HG02571 (cell line): Measurements from ENCODE around the gene ALKBH7.

Experiments used
- ATAC-seq: cut with Tn5 transposase; IDR thresholded peaks from one replicate; pipeline ENCODE4 v1.9.1; 2021; ENCODE audit warnings: mild to moderate bottlenecking, moderate library complexity; ENCODE audit not compliant: unreplicated experiment

Gene ALKBH7

DNA sequence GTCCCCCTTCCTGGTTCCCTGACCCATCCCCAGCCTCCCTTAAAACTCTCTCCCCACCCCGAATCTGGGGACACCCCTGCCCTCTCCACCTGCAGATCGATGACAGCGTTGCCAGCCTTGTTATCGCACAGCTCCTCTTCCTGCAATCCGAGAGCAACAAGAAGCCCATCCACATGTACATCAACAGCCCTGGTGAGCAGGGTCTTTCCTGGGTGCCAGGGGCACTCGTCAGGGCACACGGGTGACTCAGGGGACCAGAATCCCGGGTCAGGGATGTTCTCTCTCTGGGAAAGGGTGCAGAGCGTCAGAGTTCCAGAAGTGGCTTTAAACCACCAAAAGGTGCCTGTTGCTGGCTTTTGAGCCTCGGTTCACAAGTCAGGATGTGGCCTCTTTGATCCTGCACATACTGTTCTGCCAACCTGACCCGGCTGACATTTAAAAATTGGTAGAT lies 10.2 kb upstream of the ALKBH7 start:
- ATAC-seq, result no peak

DNA sequence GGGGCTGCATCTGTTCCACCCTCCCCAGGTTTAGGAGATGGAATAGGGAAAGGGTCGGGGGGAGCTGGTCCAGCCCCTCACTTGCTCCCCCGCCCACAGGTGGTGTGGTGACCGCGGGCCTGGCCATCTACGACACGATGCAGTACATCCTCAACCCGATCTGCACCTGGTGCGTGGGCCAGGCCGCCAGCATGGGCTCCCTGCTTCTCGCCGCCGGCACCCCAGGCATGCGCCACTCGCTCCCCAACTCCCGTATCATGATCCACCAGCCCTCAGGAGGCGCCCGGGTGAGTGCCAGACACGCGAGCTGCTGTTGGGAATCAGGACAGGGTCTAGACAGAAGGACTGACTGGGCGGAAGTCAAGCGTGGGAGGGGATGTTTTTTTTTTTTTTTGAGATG lies 8.2 kb upstream of the ALKBH7 start:
- no peak for ATAC-seq

DNA sequence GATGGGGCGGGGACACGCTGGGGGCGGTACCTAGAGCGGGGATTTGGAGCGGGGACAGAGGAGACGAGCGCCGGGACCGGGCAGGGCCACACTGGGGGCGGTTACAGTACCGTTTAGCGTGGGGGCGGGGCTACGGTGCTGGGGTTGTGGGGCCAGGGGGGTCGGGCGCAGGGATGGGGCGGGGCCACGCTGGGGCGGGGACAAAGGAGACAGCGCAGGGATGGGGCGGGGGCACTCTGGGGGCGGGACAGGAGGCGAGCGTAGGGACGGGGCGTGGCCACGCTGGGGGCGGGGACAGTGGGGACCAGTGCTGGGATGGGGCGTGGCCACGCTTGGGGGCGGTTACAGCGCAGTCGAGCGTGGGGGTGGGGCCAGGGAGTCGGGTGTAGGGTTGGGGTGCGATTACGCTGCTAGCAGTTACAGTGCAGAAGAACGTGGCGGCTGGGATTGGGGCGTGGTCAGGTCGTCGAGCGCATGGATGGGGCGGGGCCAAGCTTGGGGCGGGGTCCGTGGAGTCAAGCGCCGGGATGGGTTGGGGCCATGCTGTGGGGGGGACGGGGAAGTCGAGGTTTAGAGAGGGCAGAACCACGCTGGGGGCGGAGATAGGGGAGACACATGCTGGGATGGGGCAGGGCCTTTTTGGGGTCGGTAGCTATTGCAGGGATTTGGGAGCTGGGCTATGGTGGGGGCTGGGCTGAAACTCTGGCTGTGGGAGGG lies 660 bp downstream of the ALKBH7 start:
- peak; percentile 44 for ATAC-seq

DNA sequence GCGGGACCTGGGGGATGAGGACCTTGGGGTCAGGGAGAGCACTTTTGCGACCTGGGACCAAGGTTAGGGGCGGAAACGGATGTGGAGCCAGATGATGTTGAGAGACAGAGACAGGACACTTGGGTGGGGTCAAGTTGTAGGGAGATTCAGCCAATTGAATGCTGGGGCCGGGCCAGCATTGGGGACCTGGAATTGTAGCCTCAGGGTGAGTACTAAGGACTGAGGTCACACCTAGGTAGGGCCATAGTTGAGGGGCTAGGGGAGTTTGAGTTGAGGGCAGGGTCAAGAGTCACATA lies 1.2 kb downstream of the ALKBH7 start:
- no peak for ATAC-seq

DNA sequence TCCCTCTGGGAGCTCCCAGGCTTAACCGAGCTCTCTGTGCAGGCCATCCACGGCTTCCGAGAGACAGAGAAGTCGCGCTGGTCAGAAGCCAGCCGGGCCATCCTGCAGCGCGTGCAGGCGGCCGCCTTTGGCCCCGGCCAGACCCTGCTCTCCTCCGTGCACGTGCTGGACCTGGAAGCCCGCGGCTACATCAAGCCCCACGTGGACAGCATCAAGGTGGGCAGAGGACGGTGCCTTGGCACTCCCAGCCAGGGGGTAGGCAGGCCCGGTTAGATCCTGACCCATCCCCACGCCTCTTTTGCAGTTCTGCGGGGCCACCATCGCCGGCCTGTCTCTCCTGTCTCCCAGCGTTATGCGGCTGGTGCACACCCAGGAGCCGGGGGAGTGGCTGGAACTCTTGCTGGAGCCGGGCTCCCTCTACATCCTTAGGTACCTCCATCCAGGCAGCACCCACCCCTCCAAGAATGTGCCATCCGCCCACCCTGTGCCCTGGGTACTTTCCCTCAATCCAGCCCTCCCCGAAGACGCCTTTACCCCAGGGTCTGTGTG lies 1.6 kb downstream of the ALKBH7 start:
- no peak for ATAC-seq

DNA sequence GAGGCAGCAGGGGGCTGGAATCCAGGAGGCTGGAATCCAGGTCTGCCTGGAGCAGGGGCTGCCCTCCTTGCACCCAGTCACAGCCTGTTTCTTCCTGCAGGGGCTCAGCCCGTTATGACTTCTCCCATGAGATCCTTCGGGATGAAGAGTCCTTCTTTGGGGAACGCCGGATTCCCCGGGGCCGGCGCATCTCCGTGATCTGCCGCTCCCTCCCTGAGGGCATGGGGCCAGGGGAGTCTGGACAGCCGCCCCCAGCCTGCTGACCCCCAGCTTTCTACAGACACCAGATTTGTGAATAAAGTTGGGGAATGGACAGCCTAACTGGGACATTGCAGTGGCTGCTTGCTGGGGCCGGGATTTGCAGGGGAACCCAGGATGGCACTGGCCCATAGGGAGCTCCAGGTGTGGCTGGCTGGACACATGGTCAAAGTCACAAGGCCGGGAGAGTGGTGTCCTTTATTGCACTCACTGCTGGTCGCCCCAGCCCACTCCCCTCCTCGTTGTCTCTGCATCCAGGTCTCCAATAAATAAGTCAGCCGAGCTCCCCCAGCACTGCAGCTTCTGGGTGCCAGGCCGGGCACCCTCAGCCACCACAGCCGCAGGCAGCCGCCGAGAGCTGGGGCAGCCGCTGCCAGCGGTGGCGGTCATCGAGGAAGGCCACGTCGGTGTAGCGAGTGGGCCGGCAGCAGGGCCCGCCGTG lies 2.3 kb downstream of the ALKBH7 start:
- no peak for ATAC-seq

DNA sequence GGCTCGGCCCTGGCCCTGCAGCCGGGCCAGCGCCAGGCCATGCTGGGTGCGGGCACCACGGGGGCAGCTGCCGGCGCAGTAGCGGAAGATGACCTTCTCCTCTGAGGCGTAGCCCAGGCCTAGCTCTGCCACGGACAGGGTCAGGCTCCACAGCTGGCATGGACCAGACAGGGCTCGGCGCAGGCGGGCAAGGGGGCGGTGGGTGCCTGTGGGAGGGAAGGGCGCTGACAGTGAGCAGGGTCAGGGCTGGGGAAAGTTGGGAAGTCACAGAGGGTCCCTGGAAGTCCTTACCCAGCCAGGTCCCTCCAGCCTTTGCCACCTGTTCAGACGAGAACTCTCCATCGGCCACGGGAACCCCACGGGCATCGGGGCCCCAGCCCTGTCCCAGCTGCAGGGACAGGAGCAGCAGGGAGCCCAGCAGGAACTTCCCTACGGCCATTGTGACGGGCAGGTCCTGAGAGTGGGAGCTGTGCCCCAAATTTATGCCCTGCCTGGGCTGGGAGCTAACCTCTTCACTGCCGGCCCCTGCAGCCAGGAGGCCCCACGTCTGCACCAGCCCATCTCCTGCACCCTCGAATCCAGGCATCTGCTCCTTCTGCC lies 2.9 kb downstream of the ALKBH7 start, which contains the start of gene PSPN:
Gene PSPN, minus strand, starts transcription at position 523 of the 600 bp plus-strand sequence. Its CDS starts 84 bp downstream, at position 439.
- no peak for ATAC-seq

DNA sequence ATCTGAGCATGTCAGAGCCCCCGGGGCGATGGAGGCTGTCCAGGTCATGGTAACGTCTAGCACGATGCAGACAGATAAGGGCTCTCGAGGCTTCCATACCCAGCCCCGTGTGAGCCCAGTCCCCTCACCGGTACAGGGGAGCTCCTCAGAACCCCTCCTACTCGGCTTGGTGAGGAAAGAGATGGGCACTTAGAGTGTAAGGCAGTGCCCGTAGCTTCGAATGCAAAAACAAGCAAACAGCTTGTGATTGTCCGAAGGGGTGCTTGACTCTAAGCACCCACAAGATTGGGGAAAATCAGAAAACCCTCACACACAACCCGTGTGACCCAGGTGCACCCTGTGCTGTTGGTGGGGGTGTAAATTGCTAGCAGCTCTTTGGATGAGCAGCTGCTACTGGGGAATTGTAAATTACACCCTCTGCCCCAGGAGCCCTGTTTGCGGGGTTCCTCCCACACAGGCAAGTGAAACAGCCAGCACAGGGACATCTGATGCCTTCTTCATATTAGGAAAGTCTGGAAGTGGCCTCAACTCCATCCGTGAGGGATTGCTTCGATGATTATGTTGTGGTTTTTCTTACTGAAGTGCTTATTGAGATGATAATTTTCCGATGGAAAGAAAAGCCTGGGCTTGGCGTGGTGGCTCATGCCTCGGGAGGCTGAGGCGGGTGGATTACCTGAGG lies 4.1 kb downstream of the ALKBH7 start:
- ATAC-seq, result no peak

DNA sequence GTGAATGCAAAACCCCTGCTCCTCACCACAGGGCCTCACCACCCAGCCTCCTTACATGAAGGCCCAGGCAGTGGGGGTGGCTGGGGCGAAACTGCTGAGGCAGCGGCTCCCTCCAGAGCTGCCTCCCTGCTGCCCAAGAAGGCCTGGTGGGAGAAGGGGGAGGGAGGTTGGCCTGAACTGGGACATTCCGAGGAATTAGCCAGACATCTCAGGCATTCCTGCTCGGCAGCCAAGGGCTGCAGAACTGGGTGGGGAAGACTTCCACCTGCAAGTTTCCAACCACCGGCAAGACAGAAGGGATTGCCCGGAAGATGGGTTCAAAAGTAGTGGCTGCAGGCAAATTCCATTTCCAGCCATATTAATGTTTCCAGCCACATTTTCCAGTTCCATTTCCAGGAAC lies 5.4 kb downstream of the ALKBH7 start:
- ATAC-seq, result no peak

DNA sequence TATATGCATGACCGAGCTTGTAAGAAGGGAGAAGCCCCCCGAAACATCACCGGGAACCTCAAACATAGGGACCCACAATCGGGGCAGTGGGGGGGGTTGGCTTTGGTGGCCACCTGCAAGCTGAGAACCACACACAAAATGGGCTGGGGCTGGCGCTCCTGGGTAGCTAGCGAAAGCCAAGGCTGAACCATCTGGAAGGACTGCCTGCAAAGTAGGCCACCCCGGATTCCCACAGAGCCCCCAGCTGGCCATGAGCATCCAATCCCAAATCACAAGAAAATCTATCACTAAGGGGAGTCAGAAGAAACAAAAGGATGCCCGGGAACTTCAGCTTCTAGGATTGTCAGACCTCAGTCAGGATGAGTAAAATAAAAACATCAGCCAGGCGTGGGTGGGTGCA lies 5.9 kb downstream of the ALKBH7 start:
- no peak for ATAC-seq

DNA sequence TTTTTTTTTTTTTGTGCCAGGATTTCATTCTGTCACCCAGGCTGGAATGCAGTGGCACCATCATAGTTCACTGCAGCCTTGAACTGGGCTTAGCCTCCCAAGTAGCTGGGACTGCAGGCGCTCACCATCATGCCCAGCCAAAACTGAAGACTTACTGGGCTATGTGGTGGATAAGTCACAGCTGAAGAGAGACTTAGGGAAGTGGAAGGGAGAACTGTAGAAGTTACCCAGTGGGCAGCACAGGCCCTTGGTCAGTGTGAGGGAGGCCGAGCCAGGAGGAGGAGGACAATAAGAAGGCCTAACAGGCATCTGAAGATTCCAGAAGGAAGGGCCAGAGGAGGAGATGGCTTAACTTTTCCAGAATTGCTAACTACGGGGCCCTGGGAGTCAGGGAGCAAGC lies 7.2 kb downstream of the ALKBH7 start:
- ATAC-seq, result no peak

DNA sequence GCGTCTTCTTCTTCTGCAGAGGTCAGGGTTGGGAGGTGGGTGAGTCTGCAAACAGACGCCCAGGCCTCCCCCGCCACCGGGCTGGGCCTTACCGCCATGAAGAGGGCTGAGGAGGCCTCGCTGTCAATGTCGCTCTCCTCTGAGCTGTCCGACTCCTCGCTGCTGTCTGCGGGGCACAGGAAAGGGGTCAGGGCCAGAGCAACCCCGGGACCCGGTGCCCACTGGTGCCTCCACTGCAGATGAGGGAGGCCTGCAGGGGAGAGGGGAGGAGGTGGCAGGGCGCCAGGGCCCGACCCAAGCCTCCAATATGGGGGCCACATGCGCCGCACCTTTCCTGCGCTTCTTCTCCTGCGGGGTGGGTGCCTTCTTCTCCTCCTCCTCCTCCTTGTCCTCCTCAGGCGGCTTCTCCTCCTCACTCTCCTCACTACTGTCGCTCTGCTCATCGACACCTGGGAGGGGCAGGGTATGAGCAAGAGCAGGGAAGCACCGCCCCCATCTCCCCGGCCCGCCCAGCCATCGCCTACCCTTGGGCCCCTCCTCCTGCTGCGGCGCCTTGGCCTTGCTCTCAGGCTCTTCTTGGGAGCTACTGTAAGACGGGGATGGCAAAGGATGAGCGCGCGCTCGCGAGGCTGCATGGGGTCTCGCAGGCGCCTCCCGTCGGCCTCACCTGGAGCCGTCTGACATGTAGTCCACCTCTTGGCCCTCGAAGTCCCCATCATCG lies 8.6 kb downstream of the ALKBH7 start:
- ATAC-seq, result no peak

DNA sequence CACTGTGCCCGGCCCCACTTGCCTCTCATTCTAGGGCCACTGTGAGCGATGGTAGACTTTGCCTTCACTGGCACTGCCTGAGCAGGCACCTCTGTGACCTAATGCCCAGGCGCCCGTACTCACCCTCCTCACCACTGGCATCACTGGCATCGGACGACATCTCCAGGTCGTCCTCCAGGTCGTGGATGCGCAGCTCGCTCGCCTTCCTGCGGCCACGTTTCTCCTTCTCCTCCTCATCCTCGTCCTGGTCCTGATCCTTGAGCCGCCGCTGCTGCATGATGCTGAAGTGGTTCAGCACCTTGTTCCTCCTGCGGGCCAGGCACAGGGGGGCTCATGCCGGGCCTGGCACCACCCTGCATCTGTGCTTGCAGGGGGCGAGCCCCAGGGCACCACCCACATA lies 10.6 kb downstream of the ALKBH7 start:
- no peak for ATAC-seq

DNA sequence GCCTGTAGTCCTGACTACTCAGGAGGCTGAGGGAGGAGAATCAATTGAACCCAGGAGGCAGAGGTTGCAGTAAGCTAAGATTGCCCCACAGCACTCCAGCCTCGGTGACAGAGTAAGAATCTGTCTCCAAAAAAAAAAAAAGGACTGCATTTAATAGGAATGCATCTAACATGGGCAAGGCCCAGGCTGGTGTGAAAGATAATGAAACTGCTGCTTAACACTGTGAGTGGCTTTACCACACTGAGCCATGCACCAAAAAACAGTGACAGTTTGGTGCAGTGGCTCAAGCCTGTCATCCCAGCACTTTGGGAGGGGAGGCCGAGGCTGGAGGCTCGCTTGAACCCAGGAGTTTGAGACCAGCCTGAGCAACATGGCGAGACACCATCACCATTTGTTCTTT lies 11.8 kb downstream of the ALKBH7 start:
- ATAC-seq, result no peak

DNA sequence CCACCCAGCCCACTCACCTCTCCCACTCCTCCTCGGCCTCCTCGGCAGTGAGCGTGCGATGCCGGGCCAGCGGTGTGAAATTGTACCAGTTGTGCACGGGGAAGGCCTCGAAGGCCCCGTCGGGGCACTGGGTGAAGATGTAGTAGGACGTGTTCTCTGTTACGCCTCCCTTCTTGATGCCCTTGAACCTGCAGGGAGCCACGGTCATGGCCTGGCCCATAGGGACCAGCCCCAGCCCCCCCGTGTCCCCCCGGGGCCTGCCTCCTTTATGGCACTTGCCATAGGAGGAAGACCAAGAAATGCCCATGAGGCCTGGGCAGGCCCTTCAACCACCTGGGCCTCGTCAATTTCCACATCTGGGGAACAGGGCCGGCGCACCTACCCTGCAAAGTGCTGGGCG lies 14.8 kb downstream of the ALKBH7 start:
- no peak for ATAC-seq

DNA sequence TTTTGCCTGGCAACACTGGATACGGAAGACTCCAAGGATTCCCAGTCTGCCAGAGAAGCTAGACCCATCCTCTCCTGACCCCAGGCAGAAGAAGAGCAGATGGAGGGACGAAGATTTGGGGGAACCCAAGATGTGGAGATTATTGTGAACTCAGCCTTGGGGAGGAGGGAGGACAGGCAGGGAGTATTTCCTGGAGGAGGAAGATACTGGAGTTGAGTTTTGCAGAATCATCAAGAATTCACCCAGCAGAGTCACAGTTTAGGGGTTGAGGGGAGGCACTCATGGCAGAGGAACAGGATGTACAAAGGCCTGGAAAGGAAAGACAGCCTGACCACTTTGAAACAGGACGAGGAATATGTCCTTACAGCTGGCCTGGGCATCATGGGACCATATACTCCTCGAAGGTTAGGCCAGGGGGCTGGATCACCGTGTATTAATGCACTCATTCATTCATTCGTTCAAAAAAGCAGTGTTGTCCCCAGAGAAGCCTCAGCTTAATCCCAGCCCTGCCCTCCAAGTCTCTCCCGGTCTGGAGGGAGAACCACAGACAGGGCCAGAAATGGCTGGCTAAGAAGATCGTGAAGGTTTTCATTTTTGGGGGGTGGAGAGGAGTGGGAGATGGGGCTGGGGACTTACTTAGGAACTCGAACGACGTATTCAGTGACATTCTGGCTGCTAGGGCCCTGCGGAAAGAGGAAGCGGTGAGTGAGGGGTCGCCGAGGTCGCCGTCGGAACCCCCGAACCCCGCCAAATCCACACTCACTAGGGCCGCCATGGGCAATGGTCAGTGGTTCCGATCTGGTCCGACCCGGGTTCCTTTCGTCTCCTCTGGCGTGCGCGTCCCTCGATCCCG lies 19.9 kb downstream of the ALKBH7 start:
- ATAC-seq, result no peak

DNA sequence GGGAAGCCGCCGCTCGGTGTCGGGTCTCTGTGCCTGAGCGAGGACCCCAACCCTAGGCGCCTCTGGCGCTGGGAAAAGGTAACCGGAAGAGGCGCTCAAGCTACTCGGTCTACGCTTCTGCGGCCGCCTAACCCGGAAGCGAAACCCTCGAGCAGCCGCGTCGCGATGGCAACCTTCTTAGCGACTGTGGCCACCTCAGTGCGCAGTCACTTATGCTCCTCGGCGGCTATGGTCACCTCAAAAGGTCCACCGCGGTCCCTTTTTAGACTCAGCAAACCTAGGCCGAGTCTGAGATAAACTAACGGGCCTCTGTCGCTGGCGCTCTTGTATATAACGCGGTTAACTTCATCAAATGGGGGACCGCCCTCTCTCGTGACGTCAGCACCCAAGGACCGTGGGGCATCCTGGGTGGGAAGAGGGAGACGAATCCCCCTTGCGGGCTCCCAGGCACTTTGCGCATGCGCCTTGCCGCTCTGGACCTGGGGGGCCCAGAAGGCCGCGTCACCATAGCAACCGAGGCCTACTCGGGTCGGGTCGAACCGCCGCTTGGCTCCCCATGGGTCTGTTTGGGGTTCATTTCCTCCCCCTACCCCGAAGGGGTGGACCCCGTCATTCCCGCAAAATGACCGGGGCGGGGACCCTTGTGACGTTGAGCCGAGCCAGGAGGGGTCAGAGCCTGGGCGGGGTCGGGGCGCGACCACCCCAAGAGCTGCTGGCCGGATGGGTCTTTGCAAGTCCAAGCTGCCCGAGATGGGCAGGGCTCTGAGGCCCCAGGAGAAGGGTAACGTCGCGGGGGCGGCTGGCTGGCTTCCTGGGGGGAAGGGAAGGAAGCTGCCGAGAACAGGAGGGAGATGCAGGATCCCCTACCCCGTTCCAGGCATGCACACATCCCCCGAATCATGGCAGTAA lies 20.7 kb downstream of the ALKBH7 start, which contains the start of gene GTF2F1:
Gene GTF2F1, minus strand, starts transcription at position 91 of the 909 bp plus-strand sequence. CDS start 169 bp downstream, outside the sequence.
- peak; percentile 74 for ATAC-seq

DNA sequence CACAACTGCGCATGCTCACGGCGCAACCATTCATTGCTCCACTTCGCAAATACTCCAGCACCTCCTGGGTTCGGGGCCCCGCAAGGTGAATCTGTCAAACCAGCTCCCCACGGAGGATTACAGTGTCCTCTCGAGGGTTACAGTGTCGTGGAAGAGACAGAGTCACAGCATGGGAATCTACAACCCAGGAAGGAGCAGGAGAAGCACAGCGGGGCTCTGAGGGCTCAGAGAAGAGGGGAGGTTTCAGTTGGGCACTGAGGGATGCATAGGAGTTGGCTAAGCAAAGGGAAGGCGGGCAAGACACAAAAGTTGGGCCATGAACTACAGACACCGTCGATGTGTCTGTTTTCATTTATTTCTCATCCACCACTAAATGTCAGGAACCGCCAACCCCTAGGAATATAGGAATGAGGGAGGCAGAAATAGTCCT lies 21.4 kb downstream of the ALKBH7 start:
- no peak for ATAC-seq

DNA sequence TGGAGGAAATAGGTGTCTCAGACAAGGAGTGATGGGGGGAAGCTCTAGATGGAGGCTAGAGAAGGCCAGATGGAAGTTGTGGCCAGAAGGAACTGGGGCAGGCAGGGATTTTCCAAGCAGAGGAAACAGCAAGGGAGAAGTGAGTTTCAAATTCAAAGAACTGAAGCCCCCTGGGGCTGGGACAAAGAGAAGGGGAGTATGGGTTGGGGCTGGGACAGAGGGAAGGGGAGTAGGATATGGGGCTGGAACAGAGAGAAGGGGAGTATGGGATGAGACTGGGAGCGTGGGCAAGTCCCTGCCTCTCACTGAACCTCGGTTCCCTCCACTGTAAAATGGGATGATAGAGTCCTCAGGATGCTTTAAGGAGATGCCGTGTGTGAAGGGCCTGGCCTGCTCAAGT lies 22.2 kb downstream of the ALKBH7 start:
- no peak for ATAC-seq
